ENCODE results near the gene ADNP. TPM values are rescaled to one million over a fixed set of nuclear protein-coding genes. Genes with fewer than 3 reads are reported as not detected.

Gene ADNP
- total RNA-seq, 1 donor from 2014 or later = 75.4 TPM

DNA sequence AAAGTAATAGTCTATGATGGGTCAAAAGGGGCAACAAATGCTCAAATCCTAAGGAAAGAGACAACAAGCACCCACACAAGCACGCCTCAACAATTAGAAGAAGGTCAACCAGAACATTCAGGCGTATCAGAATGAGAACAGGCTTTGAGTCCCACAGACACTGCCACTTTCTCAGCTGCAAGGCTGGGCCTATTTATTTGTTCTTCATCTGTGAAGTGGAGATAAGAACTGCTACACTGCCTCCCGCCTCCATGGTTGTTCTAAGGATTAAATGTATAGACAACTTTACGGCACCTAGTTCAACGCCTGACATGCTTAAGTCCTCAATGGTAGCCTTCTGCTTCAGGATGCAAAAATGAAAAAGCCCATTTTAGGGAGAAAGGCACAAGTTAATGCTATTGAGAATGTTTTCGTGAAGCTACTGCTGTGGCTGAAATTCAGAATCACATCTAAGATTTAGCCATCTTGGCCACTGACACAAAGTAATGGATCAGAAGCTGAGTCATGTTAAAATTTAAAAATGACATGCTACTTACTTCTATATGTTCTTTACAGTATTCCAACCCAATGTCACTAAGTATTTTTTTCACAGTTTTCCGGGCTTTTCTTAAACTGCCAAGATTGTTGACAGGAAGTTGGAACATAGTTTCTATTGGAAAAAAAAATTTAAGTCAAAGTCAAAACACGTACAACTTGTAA, 27.7 kb downstream of the ADNP start:
- H3K4me3 ChIP-seq = no peak overlapping the region
- peaks cover 100% of the 10 kb centered on the region for H3K79me2 ChIP-seq (ENCODE audit: low read depth)
- no peak overlapping the region for H3K4me3 Mint-ChIP-seq
- H4K20me1 ChIP-seq (ENCODE audit: low read depth) = peaks cover 99% of the 10 kb centered on the region
- H3K36me3 Mint-ChIP-seq = peaks cover 22% of the 10 kb centered on the region
- no peaks in the 10 kb centered on the region for H3K4me1 ChIP-seq
- H3K36me3 ChIP-seq = peaks cover 29% of the 10 kb centered on the region
- H3K27me3 Mint-ChIP-seq (ENCODE audit: insufficient read depth, low read depth) = no peaks in the 10 kb centered on the region
- H3K4me2 ChIP-seq = no peak overlapping the region
- no peak overlapping the region for H2AFZ ChIP-seq (replicated peaks)
- no peaks in the 10 kb centered on the region for H3K9me3 Mint-ChIP-seq
- peaks cover 53% of the 10 kb centered on the region for H3F3A ChIP-seq (ENCODE audit: low read depth)
- DNase-seq (ENCODE audit: low spot score) = no peak
- H3K27ac Mint-ChIP-seq = no peak overlapping the region
- no peaks in the 10 kb centered on the region for H3K9me3 ChIP-seq (ENCODE audit: low read depth)
- no peak overlapping the region for H3K27ac ChIP-seq
- H3K27me3 ChIP-seq = no peaks in the 10 kb centered on the region
- peaks cover 6% of the 10 kb centered on the region for H3K4me1 Mint-ChIP-seq
- H3K9ac ChIP-seq = no peak overlapping the region
- TF ChIP-seq EZH2 (IDR thresholded peaks at IDR 0.05) (no peak), EZH2phosphoT487 (IDR thresholded peaks at IDR 0.05) (no peak)

DNA sequence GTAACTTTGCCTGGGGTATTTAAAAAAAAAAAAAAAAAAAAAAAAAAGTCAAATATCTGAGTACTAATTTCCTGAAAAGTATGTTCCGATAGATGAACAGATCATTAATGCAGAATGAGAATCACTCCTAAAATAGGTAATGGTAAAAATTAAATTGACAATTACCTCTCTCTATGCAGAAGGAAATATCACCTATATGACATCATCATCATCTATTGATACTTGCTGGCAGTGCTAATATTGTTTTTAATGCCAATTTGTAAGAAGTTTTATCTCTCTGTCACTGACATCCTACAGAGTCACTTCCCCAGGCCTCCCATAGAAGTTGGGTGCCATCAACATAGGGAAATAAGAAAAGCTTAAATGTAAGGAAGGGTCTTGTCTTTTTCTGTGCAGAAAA, 29.9 kb downstream of the ADNP start:
- Histone ChIP-seq H3K36me3 (peaks cover 36% of the 10 kb centered on the region), H3K27ac (no peak overlapping the region), H2AFZ (replicated peaks) (no peak overlapping the region), H4K20me1 (ENCODE audit: low read depth) (peaks cover 99% of the 10 kb centered on the region), H3K79me2 (ENCODE audit: low read depth) (peaks cover 100% of the 10 kb centered on the region), H3K27me3 (no peaks in the 10 kb centered on the region), H3K9me3 (ENCODE audit: low read depth) (no peaks in the 10 kb centered on the region), H3K9ac (no peak overlapping the region), H3K4me1 (no peaks in the 10 kb centered on the region), H3K4me2 (no peak overlapping the region), H3K4me3 (no peak overlapping the region), H3F3A (ENCODE audit: low read depth) (peaks cover 47% of the 10 kb centered on the region)
- Mint-ChIP-seq H3K9me3 (no peaks in the 10 kb centered on the region), H3K36me3 (peaks cover 30% of the 10 kb centered on the region), H3K27me3 (ENCODE audit: insufficient read depth, low read depth) (peaks cover 2% of the 10 kb centered on the region), H3K4me3 (no peak overlapping the region), H3K4me1 (peaks cover 4% of the 10 kb centered on the region), H3K27ac (no peak overlapping the region)
- DNase-seq (ENCODE audit: low spot score) = no peak
- TF ChIP-seq EZH2phosphoT487 (IDR thresholded peaks at IDR 0.05) (no peak), EZH2 (IDR thresholded peaks at IDR 0.05) (no peak)
- TF ChIP-seq, protein P1, sequence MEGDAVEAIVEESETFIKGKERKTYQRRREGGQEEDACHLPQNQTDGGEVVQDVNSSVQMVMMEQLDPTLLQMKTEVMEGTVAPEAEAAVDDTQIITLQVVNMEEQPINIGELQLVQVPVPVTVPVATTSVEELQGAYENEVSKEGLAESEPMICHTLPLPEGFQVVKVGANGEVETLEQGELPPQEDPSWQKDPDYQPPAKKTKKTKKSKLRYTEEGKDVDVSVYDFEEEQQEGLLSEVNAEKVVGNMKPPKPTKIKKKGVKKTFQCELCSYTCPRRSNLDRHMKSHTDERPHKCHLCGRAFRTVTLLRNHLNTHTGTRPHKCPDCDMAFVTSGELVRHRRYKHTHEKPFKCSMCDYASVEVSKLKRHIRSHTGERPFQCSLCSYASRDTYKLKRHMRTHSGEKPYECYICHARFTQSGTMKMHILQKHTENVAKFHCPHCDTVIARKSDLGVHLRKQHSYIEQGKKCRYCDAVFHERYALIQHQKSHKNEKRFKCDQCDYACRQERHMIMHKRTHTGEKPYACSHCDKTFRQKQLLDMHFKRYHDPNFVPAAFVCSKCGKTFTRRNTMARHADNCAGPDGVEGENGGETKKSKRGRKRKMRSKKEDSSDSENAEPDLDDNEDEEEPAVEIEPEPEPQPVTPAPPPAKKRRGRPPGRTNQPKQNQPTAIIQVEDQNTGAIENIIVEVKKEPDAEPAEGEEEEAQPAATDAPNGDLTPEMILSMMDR (IDR thresholded peaks at IDR 0.05) = no peak

DNA sequence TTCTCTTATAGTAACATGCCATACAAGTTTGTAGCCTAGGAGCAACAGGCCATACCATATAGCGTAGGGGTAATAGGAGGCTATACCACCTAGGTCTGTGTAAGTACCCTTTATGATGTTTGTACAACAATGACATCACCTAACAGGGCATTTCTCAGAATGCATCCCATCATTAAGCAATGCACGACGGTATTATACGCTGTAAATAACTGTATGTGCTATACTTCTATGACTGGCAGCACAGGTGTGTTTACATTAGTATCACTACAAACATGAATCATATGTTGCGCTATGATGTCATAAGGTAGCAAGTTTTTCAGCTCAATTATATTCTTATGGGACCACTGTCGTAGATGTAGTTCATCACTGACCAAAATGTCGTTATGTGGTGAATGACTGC, 31.0 kb downstream of the ADNP start:
- Histone ChIP-seq H3K4me2 (no peak overlapping the region), H3K36me3 (peaks cover 39% of the 10 kb centered on the region), H3F3A (ENCODE audit: low read depth) (peaks cover 41% of the 10 kb centered on the region), H4K20me1 (ENCODE audit: low read depth) (peaks cover 97% of the 10 kb centered on the region), H3K27me3 (no peaks in the 10 kb centered on the region), H3K4me1 (no peaks in the 10 kb centered on the region), H3K27ac (no peak overlapping the region), H3K9ac (no peak overlapping the region), H3K79me2 (ENCODE audit: low read depth) (peaks cover 100% of the 10 kb centered on the region), H3K9me3 (ENCODE audit: low read depth) (no peaks in the 10 kb centered on the region), H3K4me3 (no peak overlapping the region), H2AFZ (replicated peaks) (no peak overlapping the region)
- Mint-ChIP-seq H3K27me3 (ENCODE audit: insufficient read depth, low read depth) (peaks cover 2% of the 10 kb centered on the region), H3K27ac (no peak overlapping the region), H3K4me3 (no peak overlapping the region), H3K9me3 (no peaks in the 10 kb centered on the region), H3K36me3 (peaks cover 30% of the 10 kb centered on the region), H3K4me1 (peaks cover 3% of the 10 kb centered on the region)
- DNase-seq (ENCODE audit: low spot score) = no peak
- TF ChIP-seq, protein P1 (IDR thresholded peaks at IDR 0.05) = no peak
- TF ChIP-seq EZH2phosphoT487 (IDR thresholded peaks at IDR 0.05) (no peak), EZH2 (IDR thresholded peaks at IDR 0.05) (no peak)

DNA sequence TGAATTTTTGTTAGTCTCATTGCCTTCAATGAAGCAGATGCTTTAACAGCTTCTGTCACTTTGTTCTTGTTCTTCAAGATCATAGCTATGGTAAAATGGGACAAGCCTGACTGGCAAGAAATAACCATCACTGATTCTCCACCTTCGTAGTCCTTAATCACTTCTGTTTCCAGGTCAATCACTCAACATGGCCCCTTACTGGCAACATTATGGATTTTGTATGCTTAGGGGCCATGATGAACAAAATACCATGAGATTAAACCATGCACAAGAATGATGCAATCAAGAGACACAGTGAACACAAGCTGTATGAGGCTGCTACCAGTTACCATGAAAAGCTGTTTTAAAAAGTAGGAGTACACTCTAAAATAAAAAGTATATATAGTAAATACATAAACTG, 32.8 kb downstream of the ADNP start:
- Mint-ChIP-seq H3K27me3 (ENCODE audit: insufficient read depth, low read depth) (peaks cover 2% of the 10 kb centered on the region), H3K27ac (no peak overlapping the region), H3K4me1 (no peaks in the 10 kb centered on the region), H3K36me3 (peaks cover 38% of the 10 kb centered on the region), H3K4me3 (no peak overlapping the region), H3K9me3 (no peaks in the 10 kb centered on the region)
- no peak for TF ChIP-seq EZH2 (IDR thresholded peaks at IDR 0.05)
- TF ChIP-seq, protein P1 (IDR thresholded peaks at IDR 0.05) = no peak
- TF ChIP-seq EZH2phosphoT487 (IDR thresholded peaks at IDR 0.05) = no peak
- no peaks in the 10 kb centered on the region for H3K4me1 ChIP-seq
- peaks cover 28% of the 10 kb centered on the region for H3F3A ChIP-seq (ENCODE audit: low read depth)
- no peak overlapping the region for H3K4me3 ChIP-seq
- H3K27me3 ChIP-seq = no peaks in the 10 kb centered on the region
- no peak overlapping the region for H2AFZ ChIP-seq (replicated peaks)
- H4K20me1 ChIP-seq (ENCODE audit: low read depth) = peaks cover 97% of the 10 kb centered on the region
- H3K36me3 ChIP-seq = peaks cover 48% of the 10 kb centered on the region
- H3K9ac ChIP-seq = no peak overlapping the region
- DNase-seq (ENCODE audit: low spot score) = no peak
- H3K4me2 ChIP-seq = no peak overlapping the region
- peaks cover 100% of the 10 kb centered on the region for H3K79me2 ChIP-seq (ENCODE audit: low read depth)
- H3K27ac ChIP-seq = no peak overlapping the region
- H3K9me3 ChIP-seq (ENCODE audit: low read depth) = no peaks in the 10 kb centered on the region
